GM19193 (cell line): ENCODE measurements around the gene BGN.

Experiments used
- POLR2A ChIP-seq: IDR thresholded peaks from 4 replicates; pipeline ENCODE4 v1.6.1; 2011; ENCODE audit not compliant: insufficient read depth, insufficient read length; ENCODE audit errors: extremely low read depth

The BGN gene

DNA sequence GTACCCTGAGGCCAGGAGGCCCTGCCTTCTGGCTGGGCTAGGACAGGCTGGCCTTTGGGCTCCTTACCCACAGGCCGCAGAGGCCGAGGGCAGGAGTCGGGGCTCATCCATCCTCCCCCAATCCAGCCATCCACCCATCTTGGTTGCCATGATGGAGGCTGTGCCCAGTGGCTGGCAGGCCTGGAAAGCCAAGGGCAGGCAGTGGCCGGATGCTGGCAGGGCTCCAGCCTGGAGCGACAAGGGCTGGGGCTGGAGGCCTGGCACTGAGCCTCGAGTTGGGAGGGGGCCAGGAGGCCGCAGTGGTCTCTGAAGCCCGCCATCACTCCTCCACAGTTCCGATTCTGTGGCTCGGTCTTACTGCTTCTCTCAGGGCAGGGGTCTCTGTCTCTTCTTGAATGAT lies 8.6 kb upstream of the BGN start:
- TF ChIP-seq POLR2A: no peak

DNA sequence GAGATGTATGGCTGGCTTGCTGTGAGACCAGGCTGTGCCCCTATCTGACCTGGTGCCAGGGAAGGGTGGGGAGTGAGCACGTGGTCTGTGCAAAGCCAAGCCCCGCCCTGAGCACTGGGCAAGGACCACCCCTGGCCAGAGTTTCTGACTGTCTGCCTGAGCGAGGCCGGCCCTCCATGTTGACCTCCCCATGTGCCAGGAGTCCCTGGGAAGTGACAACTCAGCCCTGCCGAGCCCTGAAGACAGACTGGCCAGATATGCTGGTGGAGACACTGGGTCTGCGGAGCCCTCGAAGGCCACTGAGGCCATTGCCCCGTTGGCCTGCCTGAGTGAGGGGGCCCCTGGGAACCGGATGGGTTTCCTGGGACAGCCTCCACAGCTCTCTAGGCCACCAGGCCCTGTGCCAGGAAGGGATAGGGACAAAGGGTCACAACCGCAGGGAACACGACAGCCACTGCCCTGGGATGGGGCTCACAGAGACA lies 7.1 kb upstream of the BGN start:
- no peak for TF ChIP-seq POLR2A

DNA sequence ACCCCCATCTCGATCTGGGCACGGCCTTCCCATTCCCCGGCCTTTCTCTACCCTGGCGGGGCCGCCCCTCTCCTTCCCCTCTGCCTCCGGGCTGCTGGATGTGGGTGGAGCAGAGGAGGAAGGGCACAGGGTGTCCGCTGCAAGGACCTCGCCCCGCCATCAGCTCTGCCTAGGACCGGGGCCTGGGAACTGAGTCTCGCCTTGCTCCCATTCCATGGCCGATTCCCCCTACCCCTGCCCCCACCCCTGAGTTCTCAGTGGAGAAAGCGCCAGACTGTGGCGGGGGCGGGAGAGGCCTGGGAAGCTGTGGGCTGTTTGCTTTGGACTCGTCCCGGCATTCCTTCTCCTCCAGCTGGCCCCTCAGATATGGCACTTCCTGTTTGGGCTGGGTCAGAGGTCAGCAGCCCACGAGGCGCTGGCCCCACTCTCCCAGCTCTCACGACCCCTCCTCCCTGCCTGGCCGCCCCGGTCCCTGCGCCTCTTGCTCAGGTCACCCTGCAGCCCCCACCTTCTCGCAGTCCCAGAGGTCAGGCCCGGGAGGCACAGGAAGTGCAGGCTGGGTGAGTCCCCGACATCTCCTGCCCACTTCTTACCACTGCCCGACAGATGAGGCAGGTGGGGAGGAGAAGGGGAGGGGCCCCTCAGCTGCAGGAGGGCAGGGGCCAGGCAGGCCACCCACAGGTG lies 6.4 kb upstream of the BGN start:
- no peak for TF ChIP-seq POLR2A

- no peak for TF ChIP-seq POLR2A
Measured at GRCh38 chrX:153490217-153490930, 4.4 kb upstream of the BGN start.

GRCh38 chrX:153491351-153491914 lies 3.3 kb upstream of the BGN start:
- TF ChIP-seq POLR2A: no peak

DNA sequence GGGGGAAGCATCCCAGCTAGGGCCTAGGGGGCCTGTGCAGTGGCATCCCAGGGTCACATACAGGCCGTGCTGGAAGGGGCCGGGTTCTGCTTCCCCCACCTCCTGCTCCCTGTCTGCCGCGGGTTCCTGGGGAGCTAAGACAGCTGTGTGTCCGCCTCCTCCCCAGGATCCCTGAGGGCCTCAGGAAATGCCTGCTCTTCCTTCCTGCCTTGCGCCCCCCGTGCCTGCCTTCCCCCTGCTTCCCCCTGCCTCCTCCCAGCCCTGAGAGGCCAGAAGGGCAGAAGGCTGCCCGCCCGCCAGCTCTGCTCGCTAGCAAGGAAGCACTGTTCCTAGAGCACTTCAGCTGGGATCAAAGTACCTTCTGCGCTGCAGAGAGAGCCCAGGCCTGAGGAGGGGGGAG lies 2.9 kb upstream of the BGN start:
- TF ChIP-seq POLR2A: no peak

GRCh38 chrX:153492543-153492942 lies 2.2 kb upstream of the BGN start:
- no peak for TF ChIP-seq POLR2A

DNA sequence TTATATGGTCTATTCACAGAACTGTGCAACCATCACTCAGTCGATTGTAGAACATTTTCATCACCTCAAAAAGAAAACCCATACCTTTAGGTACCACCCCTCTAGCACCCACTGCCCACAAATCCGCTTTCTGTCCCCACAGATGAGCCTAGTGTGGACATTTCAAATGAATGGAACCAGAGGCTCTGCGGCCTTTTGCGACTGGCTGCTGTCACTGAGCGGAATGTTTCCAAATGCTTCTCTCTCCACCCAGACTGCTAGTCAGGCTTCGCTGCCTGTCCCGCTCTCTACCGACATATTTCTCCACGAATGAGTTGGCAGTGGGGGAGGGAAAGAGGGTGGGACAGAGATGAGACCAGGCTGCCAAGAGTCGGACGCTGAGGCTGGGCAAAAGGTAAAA lies 1.7 kb upstream of the BGN start:
- TF ChIP-seq POLR2A: no peak

DNA sequence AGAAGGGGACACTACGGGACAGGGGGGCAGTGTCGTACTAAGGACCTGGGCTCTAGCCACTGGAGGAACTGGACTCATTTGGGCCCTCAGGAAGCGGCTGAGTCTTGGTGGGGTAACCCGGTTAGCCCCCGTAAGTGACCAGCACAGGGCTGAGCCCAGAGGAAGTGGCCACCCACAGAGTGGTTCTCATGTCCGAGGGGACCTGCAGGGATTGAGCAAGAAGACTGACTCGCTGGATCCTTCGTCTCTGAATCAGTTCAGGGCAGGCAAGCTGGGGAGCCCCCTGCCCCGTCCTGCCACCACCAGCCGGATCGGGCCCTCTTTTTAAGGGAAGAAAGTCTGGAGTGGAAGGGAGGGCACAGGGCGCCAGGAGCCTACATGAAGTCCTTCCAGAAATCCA lies 719 bp upstream of the BGN start:
- TF ChIP-seq POLR2A: no peak

GRCh38 chrX:153495362-153495751 lies 577 bp downstream of the BGN start:
- TF ChIP-seq POLR2A: no peak

- TF ChIP-seq POLR2A: no peak
Measured at GRCh38 chrX:153495903-153496589, 1.3 kb downstream of the BGN start.

GRCh38 chrX:153496590-153496959 lies 1.8 kb downstream of the BGN start:
- TF ChIP-seq POLR2A: no peak

DNA sequence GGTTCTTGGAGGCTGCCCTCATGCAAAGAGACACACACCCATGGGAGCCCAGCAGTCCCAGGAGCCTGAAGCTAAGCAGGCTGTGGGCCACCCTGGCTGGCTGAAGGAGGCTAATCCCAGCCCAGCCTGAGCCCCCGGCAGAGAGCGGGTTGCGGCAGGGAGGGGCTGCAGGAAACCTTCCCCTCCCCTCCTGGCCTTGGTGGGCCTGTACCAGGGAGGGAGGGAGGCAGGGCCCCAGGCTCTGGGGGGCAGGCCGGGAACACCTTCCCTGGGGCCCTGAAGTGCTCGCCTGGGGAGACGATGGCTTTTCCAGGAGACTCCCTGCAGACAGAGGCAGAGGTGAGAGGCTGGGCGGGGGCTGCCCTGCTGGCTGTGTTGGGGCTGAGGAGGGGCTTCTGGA lies 3.7 kb downstream of the BGN start:
- TF ChIP-seq POLR2A: no peak

DNA sequence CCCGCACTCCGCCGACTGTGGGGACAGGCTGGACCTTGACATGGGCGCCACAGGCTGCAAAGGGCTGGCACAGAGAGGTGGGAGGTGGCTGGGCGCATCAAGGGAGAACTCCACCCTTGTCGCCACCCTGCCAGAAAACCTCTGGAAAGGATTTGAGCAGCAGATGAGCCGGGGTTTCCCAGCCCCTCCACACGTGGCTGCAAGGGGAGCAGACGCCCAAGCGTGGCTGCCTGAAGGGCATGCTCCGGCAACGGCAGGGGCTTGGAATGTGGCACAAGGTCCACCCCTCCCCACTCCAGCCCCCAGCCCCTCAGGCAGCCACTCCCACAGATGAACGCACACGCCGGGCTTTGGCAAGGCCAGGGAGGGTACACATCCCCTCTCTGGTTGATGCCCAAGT lies 4.6 kb downstream of the BGN start:
- no peak for TF ChIP-seq POLR2A

DNA sequence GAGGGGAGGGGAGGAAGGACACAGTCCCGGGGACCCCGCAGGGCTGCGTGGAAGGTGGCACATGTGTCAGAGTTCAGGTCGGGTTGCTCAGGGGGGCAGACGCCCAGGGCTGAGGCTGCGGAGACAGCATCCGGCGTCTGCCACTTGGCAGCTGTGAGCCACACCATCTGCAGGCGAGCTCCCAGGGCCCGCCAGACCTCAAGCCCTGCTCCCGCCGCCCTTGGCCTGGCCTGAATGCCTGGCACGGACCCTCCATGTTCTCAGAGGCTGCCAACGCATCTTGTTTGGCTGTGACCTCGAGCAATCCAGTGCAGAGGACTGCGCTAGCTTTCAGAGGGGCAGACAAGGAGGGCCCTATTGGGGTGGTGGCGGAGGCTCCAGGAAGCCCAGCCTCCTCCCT lies 5.1 kb downstream of the BGN start:
- TF ChIP-seq POLR2A: no peak
